GM19395 (cell line): ENCODE data around the gene HGS.

ENCODE experiments used
- ATAC-seq: cut with Tn5 transposase; IDR thresholded peaks from one replicate; pipeline ENCODE4 v1.9.1; 2021; ENCODE audit warnings: mild to moderate bottlenecking, moderate library complexity; ENCODE audit not compliant: unreplicated experiment

The HGS gene

DNA sequence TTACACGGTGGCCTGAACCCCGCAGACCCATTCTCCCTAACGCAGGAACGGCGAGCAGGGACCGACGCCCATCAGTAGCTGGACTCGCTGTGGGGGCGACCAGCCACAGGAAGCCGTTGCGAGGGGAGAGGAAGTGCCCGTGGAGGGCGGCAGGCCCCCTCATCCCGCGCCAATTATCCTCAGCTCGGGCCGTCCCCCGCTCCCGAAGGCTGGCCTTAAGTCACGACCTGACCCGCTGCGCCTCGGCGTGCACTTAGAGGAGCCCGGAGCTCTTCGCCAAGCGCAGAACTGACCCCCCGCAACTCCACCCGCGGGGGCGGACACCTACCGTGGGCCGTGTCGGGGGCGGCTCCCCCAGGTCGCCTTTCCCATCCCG lies 615 bp upstream of the HGS start:
- ATAC-seq: peak; percentile 13

- no peak for ATAC-seq
Measured at GRCh38 chr17:81684442-81684911, 666 bp downstream of the HGS start.

DNA sequence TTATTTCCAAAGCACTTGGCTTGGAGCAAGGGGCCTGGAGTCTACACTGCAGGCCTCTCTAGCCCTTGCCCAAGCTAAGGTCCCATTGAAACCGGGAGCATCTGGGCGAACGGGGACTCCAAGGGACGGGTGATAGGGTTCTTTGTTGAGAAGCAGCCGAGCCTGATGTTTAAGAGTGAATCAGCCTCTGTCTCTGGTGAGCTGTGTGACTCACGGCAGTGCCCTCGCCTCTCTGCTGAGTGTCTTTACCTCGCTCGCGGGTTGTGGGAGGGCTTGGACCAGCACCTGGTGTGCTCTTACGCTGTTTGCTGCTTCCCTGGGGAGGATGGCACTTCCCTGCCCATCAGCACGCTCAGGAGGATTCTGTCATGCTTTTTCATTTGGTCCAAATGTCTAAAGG lies 1.3 kb downstream of the HGS start:
- ATAC-seq: no peak

- ATAC-seq: no peak
Measured at GRCh38 chr17:81686614-81687013, 2.8 kb downstream of the HGS start.

GRCh38 chr17:81687770-81688541 lies 4.1 kb downstream of the HGS start:
- no peak for ATAC-seq

GRCh38 chr17:81688616-81689015 lies 4.8 kb downstream of the HGS start:
- ATAC-seq: no peak

DNA sequence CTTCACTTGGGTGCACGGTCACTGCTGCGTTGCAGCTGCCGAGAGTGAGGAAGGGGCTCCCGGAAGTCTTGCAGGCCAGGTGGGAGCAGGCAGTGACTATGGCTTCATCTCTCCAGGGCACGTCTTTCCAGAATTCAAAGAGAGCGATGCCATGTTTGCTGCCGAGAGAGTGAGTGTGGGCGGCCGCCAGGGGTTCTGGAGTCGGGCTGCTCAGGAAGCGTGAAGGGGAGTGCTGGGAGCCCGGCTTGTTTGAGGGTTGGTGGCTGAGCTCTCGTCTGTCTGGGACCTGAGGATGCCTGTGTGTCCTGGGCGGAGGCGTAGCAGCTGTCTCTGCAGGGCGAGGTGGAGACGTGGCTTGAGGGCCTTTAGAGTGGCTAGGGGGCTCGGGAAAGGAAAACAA lies 6.3 kb downstream of the HGS start:
- no peak for ATAC-seq

DNA sequence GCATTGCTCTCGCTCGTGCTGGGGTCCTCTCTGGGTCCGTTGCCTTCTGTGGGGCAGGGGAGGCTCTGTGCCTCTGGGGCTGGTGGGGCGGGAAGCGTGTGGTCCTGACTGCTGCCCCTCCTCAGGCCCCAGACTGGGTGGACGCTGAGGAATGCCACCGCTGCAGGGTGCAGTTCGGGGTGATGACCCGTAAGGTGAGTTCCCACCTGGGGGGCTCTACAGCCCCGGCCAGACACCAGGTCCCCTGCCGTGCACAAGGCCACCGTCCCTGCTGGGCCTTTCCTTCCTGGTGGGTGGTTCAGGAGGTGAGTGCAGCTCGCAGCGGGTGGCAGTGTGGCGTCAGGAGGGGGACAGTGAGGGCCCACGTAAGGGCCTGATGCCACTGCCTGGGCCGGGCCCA lies 6.7 kb downstream of the HGS start:
- no peak for ATAC-seq

DNA sequence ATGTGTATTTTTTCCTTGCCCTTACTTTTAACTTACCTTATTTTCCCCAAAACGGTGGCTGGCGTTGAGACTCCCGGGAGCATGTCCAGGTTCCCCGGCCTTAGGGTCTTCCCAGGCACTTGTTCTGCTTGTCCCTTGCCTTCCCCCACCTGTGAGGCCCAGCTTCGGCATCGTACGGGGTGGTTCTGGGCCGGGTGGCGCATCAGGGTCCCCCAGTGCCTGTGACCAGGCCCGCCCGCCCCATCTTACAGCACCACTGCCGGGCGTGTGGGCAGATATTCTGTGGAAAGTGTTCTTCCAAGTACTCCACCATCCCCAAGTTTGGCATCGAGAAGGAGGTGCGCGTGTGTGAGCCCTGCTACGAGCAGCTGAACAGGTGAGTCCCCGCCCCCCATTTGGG lies 7.4 kb downstream of the HGS start:
- ATAC-seq: no peak

DNA sequence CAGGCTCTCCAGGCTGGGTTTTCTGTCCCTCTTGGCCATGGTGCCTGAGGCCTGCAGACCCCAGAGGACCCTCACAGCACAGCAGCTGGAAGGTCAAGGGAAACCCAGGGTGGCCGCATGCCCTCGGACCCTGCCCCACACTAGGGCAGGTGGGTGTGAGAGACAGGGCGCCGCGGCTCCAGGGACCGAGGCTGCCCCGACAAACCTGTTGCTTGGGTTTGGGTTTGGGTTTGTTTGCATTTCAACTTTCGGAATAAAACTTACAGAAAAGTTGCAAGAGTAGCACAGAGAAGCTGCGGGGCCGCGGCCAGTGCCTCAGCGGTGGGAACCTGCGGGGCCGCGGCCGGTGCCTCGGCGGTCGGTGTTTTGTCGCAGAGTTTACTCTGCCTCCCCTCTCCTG lies 7.8 kb downstream of the HGS start:
- ATAC-seq: no peak

DNA sequence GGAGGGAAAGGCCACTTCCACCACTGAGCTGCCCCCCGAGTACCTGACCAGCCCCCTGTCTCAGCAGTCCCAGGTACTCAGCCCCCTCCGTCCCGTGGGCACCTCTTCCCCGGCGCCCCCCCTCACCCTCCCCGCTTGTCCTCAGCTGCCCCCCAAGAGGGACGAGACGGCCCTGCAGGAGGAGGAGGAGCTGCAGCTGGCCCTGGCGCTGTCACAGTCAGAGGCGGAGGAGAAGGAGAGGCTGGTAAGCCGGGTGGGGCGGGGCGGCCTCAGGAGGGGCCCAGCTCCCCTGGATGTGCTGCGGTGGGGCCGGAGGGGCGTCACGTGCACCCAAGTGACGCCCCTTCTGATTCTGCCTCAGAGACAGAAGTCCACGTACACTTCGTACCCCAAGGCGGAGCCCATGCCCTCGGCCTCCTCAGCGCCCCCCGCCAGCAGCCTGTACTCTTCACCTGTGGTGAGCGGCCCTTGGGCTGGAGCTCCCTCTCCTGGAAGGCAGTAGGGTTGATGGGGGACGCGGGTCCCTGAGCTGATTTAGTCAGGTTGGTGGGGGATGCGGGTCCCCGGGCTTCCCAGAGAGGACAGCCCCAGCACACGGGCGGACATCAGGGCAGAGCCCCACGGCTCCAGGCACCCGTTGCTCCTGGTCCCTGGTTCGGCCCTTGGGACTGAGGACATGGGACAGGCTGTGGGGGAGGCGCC lies 9.8 kb downstream of the HGS start:
- ATAC-seq: no peak

- no peak for ATAC-seq
Measured at GRCh38 chr17:81694810-81695209, 11.0 kb downstream of the HGS start.

DNA sequence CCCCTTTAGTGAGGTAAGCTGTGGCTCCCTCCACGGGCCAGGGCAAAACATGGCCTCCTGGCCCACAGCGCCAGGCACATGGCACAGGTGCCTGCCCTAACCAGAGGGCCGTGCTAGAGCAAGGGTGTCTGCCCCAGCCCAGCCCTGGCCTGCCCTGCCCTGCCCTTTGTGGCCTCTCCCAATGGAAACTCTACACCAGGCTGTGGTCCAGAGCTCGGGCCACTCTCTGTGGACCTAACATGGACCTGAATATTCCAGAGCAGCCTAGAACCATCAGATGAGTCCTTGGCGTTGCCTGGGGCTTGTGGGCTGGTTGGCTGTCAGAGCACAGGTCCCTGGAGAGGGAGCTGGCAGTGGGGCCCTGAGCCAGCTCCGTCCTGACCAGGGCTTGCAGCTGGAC lies 11.4 kb downstream of the HGS start:
- no peak for ATAC-seq

DNA sequence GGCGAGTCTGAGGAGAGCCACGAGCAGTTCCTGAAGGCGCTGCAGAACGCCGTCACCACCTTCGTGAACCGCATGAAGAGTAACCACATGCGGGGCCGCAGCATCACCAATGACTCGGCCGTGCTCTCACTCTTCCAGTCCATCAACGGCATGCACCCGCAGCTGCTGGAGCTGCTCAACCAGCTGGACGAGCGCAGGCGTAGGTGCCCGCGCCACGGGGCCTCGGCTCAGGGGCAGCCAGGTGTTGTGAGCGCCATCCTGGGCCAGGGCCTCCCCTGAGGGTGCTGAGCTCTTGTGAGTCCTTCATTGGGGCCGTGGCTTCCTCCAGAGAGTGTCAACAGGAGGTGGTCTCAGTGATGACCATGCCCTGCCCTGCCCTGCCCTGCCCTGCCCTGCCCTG lies 12.0 kb downstream of the HGS start:
- no peak for ATAC-seq

DNA sequence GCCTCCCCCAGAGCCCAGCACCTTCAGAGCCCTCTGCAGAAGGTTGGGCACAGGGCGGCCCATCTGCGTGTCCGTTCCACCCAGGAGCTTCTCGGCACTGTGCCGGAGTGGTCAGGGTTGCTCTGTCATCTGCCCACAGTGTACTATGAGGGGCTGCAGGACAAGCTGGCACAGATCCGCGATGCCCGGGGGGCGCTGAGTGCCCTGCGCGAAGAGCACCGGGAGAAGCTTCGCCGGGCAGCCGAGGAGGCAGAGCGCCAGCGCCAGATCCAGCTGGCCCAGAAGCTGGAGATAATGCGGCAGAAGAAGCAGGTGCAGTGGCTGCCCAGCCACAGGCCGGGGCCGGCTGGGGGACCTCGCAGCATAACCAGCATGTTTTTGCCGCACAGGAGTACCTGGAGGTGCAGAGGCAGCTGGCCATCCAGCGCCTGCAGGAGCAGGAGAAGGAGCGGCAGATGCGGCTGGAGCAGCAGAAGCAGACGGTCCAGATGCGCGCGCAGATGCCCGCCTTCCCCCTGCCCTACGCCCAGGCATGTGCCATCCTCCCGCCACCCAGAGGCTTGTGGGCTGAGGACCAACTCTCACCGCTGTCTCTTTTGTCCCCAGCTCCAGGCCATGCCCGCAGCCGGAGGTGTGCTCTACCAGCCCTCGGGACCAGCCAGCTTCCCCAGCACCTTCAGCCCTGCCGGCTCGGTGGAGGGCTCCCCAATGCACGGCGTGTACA lies 12.6 kb downstream of the HGS start:
- no peak for ATAC-seq

DNA sequence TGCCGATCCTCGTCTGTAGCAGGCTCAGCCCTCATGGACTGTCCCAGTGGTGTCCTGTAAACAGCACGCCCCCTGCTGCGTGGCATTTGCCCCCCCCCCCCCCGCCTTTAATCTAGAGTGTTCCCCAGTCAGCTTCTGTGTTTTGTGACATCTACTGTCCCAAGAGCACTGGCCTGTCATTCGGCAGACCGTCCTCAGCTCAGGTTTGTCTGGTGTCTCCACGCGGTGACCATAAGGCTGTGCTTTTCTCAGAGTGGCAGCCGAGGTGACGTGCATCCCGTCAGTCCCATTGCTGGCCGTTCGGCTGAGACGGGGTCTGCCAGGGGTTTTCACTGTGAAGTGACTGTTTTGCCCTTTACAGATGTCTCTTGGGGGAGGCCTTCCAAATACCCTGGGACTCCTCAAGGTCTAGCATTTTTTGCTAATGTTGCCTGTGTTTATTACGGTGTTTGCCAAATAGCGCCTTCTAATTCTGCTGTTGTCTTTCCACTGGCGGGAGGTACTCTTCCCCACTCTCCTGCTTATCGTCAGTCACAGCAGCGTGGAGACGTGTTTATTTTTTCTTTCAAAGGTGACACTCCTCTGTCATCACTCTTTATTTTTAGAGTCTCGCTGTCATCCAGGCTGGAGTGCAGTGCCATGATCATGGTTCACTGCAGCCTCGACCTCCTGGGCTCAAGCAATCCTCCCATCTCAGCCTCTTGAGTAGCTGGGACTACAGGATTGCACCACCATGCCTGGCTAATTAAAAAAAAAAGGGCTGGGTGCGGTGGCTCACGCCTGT lies 13.6 kb downstream of the HGS start:
- no peak for ATAC-seq

DNA sequence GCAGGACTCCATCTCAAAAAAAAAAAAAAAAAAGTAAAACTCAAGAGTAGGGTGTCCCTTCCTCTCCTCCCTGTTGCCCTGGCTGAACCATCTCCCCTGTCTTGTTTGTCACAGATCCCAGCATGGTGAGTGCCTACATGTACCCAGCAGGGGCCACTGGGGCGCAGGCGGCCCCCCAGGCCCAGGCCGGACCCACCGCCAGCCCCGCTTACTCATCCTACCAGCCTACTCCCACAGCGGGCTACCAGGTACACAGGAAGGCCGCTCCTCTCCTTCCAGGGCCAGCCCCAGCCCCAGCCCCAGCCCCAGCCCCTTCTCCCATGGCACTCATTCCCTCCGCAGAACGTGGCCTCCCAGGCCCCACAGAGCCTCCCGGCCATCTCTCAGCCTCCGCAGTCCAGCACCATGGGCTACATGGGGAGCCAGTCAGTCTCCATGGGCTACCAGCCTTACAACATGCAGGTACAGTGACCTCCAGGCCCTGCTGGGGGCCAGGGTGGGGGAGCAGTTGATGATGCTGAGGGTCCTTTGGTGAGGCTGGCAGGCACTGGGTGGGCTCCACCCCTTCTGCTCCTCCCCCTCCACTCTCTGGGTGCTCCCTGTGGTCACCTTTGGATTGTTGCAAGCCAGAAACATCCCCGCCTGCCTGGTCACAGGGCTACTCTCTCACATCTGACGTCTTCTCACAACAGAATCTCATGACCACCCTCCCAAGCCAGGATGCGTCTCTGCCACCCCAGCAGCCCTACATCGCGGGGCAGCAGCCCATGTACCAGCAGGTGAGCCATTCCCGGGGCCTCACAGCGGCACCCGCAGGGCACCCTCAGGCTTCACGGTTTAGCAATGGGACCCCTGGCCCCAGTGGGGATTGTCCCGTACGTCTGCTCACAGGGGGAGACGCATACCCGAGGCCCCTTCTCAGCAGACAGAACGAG lies 16.8 kb downstream of the HGS start:
- no peak for ATAC-seq

DNA sequence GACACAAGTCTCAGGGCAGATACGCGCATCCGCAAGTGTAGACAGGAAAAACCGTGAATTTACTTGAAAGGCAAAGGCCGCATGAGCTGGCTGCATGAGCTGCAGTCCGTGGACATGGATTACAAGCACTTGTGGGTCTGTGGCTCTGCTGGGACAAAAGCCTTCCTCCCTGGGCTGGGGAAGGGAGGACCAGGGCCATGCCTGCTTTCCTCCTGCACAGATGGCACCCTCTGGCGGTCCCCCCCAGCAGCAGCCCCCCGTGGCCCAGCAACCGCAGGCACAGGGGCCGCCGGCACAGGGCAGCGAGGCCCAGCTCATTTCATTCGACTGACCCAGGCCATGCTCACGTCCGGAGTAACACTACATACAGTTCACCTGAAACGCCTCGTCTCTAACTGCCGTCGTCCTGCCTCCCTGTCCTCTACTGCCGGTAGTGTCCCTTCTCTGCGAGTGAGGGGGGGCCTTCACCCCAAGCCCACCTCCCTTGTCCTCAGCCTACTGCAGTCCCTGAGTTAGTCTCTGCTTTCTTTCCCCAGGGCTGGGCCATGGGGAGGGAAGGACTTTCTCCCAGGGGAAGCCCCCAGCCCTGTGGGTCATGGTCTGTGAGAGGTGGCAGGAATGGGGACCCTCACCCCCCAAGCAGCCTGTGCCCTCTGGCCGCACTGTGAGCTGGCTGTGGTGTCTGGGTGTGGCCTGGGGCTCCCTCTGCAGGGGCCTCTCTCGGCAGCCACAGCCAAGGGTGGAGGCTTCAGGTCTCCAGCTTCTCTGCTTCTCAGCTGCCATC lies 17.7 kb downstream of the HGS start:
- no peak for ATAC-seq
